GM18907 (cell line): ENCODE results near the gene DMD.
"Not testable (repeated sequence)": the region's sequence is repeated elsewhere in the genome, so short reads cannot be mapped to it uniquely, and the experiment has no call there.

Source experiments
- ATAC-seq: cut with Tn5 transposase; IDR thresholded peaks from one replicate; pipeline ENCODE4 v1.9.1; 2021; ENCODE audit warnings: mild to moderate bottlenecking, moderate library complexity; ENCODE audit not compliant: unreplicated experiment

Gene DMD

GRCh38 chrX:31649201-31649600, 1562.1 kb downstream of the DMD start:
- ATAC-seq = no peak

DNA sequence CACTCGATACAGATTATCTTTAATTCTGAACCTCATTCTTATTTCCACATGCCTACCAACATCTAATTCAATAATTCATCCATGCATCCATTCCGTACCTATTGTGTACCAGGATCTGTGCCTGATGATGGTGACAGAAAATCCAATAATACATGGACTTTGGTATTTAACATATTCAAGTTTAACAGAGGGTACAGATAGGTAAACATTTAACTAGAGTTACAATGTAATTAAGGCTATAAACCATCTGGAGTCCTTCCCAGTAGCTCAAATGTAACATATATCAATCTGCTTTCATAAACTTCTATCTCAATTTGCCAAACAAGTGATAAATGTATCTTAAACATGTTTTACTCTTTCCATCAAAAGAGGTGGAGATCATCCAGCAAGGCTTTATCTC, 1578.0 kb downstream of the DMD start:
- ATAC-seq = no peak

- ATAC-seq = no peak
Measured at GRCh38 chrX:31629195-31629594, 1582.2 kb downstream of the DMD start.

GRCh38 chrX:31609130-31609529, 1602.2 kb downstream of the DMD start:
- no peak for ATAC-seq

- ATAC-seq = no peak
Measured at GRCh38 chrX:31608638-31609037, 1602.7 kb downstream of the DMD start.

DNA sequence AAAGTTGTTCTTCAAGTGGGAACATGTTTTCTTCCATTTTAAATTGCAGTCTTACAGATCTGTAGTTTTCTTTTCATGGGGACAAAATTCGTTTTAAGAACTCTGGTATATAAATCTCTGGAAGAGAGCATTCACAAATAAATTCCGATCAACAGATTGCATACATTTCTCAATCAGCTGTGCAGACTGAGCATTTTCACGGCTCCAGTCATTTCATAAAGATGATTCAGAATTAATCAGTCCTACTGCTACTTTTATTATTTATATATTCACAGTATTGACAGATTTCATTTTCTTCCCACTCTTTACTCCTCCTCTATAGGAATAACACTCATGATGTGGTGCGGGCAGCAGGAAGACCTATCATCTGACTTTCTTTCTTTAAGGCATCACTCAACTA, 1604.6 kb downstream of the DMD start:
- ATAC-seq = no peak

GRCh38 chrX:31604629-31605221, 1606.6 kb downstream of the DMD start:
- ATAC-seq = peak; percentile 97

- ATAC-seq = no peak
Measured at GRCh38 chrX:31603411-31604120, 1607.8 kb downstream of the DMD start.

GRCh38 chrX:31600823-31601222, 1610.5 kb downstream of the DMD start:
- ATAC-seq = no peak

DNA sequence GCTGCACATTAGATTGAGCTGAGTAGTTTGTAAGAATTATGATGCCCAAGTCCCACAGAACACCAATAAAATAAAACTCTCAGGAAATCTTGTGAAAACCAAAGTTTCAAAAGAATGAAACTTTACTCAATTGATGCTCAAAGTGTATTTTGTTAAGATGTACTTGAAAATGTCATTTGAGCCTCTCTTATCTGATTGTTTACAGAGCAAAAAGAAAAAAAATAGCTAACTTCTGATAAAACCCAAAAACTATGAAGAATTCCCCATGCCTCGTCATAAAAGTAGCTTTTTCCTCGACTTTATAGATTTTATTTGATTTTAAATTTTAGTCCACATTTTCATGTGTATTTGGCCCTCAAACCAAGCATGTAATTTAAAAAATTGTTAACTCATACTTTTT, 1618.0 kb downstream of the DMD start:
- no peak for ATAC-seq

- ATAC-seq = no peak
Measured at GRCh38 chrX:31591355-31591754, 1620.0 kb downstream of the DMD start.

- ATAC-seq = no peak
Measured at GRCh38 chrX:31590581-31591114, 1620.7 kb downstream of the DMD start.

DNA sequence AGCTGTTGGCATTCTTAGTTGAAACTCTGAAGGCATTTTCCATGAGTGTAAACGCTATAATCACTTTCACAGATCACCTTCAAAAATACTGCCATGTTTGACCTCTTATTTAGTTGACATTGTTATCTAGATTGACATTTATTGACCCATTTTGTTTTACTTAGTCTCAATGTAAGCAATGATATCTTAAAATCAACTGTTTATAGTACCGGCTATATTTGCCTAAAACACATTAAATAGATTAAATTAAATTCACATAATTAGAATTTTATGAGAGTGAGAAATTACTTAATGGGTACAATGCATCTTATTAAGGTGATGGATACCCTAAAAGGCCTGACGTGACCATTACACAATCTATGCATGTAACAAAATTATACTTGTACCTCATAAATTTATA, 1621.8 kb downstream of the DMD start:
- ATAC-seq = no peak

DNA sequence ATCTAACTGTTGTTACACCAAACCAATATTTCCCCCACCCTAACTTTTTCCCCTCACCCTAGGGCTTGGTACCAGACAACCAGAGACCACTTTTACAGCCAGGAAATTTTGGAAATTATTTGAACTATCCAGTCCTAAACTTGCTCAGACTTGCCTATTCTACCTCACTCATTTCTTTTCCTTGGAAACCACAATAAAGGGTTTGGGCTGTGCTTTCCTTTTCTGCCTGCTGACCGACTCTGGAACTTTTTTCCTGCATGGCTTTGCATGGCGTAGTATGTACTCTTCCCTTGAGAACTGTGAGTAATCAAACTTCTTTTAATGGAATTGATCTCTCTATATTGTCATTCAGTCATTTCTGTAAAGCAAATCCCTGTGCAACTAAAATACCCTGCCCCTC, 1623.0 kb downstream of the DMD start:
- ATAC-seq = no peak

DNA sequence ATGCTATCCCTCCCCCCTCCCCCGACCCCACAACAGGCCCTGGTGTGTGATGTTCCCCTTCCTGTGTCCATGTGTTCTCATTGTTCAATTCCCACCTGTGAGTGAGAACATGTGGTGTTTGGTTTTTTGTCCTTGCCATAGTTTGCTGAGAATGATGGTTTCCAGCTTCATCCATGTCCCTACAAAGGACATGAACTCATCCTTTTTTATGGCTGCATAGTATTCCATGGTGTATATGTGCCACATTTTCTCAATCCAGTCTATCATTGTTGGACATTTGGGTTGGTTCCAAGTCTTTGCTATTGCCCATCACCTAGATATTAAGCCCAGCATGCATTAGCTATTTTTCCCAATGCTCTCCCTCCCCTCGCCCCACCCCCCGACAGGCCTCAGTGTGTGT, 1627.5 kb downstream of the DMD start:
- not testable (repeated sequence) for ATAC-seq

DNA sequence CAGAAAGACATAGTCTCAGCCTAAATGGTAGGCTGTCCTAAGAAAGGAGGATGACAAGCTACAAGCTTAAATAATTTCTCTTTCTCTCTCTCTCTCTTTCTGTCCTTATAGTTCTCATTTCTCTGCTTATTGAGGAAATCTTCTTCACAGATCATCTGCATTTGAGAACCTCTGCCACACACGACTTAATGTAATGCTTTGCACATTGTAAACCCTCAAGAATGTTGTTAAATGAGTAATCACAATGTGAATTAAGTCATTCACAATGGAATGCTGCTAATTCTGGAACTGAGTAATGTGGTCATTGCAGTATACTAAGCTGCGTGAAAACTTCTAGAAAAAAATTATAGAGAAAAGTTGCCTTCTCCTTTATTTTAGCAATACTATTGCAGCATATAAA, 1630.6 kb downstream of the DMD start:
- no peak for ATAC-seq

DNA sequence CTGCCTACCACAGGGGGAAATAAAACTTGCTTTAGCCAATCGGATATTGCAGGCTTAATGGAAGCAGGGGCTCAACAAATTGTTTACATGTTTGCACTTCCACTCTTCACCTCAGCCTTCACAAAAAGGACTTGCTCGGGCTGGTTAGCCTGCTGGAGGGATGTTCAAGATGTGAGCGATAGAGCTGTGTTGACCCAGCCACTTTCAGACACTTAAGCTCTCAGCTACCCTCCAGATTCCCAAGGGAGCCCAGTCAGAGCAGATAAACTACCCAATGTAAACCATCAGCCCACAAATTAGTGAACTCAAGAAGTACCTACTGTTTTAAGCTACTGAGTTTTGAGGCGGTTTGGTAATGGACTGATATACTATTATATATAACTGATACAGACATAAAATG, 1631.1 kb downstream of the DMD start:
- no peak for ATAC-seq

DNA sequence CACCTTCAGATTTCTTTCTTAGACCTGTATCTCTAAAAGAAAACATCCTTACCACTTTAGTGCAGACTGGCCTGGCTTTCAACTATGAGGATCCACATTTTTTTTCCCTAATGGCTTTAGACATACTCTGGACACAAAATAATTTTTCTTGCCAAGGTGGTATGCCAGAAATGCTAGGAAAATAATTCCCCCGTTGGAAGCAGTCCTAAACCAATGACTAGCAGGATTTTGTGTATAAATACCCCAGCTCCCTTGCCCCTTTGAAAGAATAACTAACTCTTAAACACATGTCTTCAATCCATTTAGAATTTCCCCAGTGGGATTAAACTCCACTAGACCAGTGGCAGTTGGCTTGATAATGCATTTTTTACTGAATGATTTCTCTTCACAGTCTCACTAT, 1639.0 kb downstream of the DMD start:
- no peak for ATAC-seq

DNA sequence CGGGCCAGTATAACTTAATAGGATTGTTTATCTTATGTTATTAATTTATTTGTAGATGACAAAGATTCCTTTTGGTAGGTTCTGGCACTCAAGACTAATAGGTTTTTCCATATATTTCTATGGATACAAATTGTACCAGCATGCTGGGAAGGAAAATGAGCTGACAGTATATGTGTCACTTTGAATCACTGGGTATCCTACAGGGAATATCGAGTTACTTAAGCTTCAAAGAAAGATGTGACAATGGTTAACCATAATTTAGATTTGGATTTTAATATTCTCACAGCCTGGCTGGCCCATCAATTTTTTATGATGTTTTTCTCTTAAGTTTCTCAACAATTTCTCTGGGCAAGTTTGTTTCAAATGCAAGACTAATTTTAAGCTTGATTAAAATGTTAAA, 1640.7 kb downstream of the DMD start:
- no peak for ATAC-seq

- no peak for ATAC-seq
Measured at GRCh38 chrX:31563792-31564191, 1647.6 kb downstream of the DMD start.

GRCh38 chrX:31555506-31555905, 1655.8 kb downstream of the DMD start:
- ATAC-seq = no peak

DNA sequence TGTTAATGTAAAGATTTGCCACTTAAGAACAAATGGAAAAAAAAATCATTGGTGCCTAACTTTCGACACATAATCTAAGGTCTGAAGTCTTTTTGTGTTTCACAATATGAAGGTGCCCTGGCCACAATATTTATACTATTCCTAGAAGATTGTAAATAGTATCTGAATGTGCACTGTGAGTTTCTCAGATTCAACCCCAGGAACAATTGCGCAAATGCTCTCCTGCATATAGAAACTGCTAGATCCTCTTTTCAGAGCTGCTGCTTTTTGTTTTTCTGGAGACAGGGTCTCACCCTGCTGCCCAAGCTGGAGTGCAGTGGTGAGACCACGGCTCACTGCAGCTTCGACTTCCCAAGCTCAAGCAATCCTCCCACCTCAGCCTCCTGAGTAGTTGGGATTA, 1659.4 kb downstream of the DMD start:
- no peak for ATAC-seq

GRCh38 chrX:31550158-31550557, 1661.2 kb downstream of the DMD start:
- no peak for ATAC-seq
